H1 (cell line): ENCODE results near the gene GPRIN3. TPM values are rescaled to one million over a fixed set of nuclear protein-coding genes. Genes with fewer than 3 reads are reported as not detected.

Experiments
- CTCF ChIA-PET: fragments of 300-600 bp; sonication (Branson Sonifier 250); formaldehyde crosslinking; loops from one replicate; lab custom pipeline; 2021; ENCODE audit not compliant: partially characterized antibody; lab: Charles Lee
- POLR2A ChIA-PET: fragments of 300-600 bp; sonication (Branson Sonifier 250); formaldehyde crosslinking; loops from one replicate; lab custom pipeline; 2021; ENCODE audit warnings: inconsistent platforms; ENCODE audit not compliant: partially characterized antibody; lab: Charles Lee
- DNase-seq, 2 experiments: peaks; one replicate each; pipeline versions ENCODE4 v3.0.0 to v3.0.0-alpha.2; 2010 to 2022; ENCODE audit warnings: low spot score in 2 of 2, low read depth in 1 of 2, mixed read lengths in 1 of 2
- FAIRE-seq: peaks from 2 replicates; lab custom pipeline; 2011; peaks lifted over from hg19 to GRCh38; lab: Jason Lieb, UNC
- H2AFZ ChIP-seq: 2 replicates; pipeline ENCODE4 v1.8.1; 2012; ENCODE audit warnings: low read length, inconsistent platforms
- H2AK5ac ChIP-seq: 2 replicates; pipeline ENCODE4 v1.6.1; 2013; ENCODE audit warnings: low read depth, low read length
- H2BK120ac ChIP-seq: replicated peaks from 2 replicates; pipeline ENCODE3; 2013; ENCODE audit warnings: low read depth, low read length, inconsistent platforms
- H2BK12ac ChIP-seq: 2 replicates; pipeline ENCODE4 v1.6.1; 2013; ENCODE audit warnings: low read depth, low read length
- H2BK15ac ChIP-seq: 2 replicates; pipeline ENCODE4 v1.6.1; 2013; ENCODE audit warnings: low read length
- H2BK20ac ChIP-seq: 2 replicates; pipeline ENCODE4 v1.6.1; 2013; ENCODE audit warnings: low read length
- H2BK5ac ChIP-seq: 2 replicates; pipeline ENCODE4 v1.6.1; 2013; ENCODE audit warnings: low read depth, low read length
- H3K14ac ChIP-seq: 2 replicates; pipeline ENCODE4 v1.6.1; 2013; ENCODE audit warnings: inconsistent platforms; ENCODE audit not compliant: insufficient read length
- H3K18ac ChIP-seq: 2 replicates; pipeline ENCODE4 v1.6.1; 2013; ENCODE audit warnings: low read length; ENCODE audit errors: extremely low read depth
- H3K23ac ChIP-seq: 2 replicates; pipeline ENCODE4 v1.6.1; 2013; ENCODE audit warnings: inconsistent platforms; ENCODE audit not compliant: insufficient read length
- H3K23me2 ChIP-seq: 2 replicates; pipeline ENCODE4 v1.6.1; 2013; ENCODE audit warnings: low read depth, low read length
- H3K27ac ChIP-seq: 2 replicates; pipeline ENCODE4 v1.6.1; 2011; ENCODE audit warnings: low read depth, low read length, inconsistent platforms
- H3K27me3 ChIP-seq, 4 experiments: replicated peaks in 1 of 4; 1 replicate in 1 of 4; 2 replicates in 3 of 4; pipeline versions ENCODE4 v1.6.1 to v1.8.1; 2011 to 2013; ENCODE audit warnings: low read length in 3 of 4, mild to moderate bottlenecking in 3 of 4, inconsistent platforms in 2 of 4, mixed read lengths in 2 of 4, moderate library complexity in 1 of 4; ENCODE audit not compliant: control insufficient read depth in 3 of 4, insufficient read depth in 3 of 4; ENCODE audit errors: extremely low read depth in 1 of 4
- H3K36me3 ChIP-seq, 4 experiments: 2 replicates each; pipeline versions ENCODE4 v1.6.1 to v1.8.1; 2011 to 2013; ENCODE audit warnings: mild to moderate bottlenecking in 4 of 4, low read length in 3 of 4, moderate library complexity in 2 of 4, control low read depth in 1 of 4, inconsistent platforms in 1 of 4; ENCODE audit not compliant: insufficient read depth in 4 of 4, control insufficient read depth in 2 of 4
- H3K4ac ChIP-seq: replicated peaks from 2 replicates; pipeline ENCODE3; 2013; ENCODE audit warnings: low read length, low read depth, mixed read lengths, inconsistent platforms; ENCODE audit not compliant: insufficient read length
- H3K4me1 ChIP-seq, 4 experiments: replicated peaks in 1 of 4; 1 replicate in 1 of 4; 2 replicates in 3 of 4; pipeline versions ENCODE4 v1.6.1 to v1.8.1; 2011 to 2013; ENCODE audit warnings: low read length in 3 of 4, inconsistent platforms in 2 of 4, mixed read lengths in 1 of 4; ENCODE audit not compliant: insufficient read depth in 4 of 4, control insufficient read depth in 3 of 4
- H3K4me2 ChIP-seq, 2 experiments: 2 replicates each; pipeline versions ENCODE4 v1.6.1 to v1.8.1; 2011 to 2013; ENCODE audit warnings: low read depth in 2 of 2, low read length in 2 of 2, control low read depth in 1 of 2, inconsistent platforms in 1 of 2, mild to moderate bottlenecking in 1 of 2; ENCODE audit not compliant: insufficient read depth in 1 of 2
- H3K4me3 ChIP-seq, 4 experiments: fragments of 200-600, 300-600 bp in 1 of 4; sonication (generic), shearing (Covaris generic), sonication (Bioruptor Twin) in 1 of 4; 2 replicates each; pipeline versions ENCODE4 v1.5.1 to v1.8.1; 2011 to 2016; ENCODE audit warnings: low read length in 4 of 4, low read depth in 3 of 4, control low read depth in 2 of 4, inconsistent platforms in 2 of 4, mild to moderate bottlenecking in 2 of 4, mixed read lengths in 1 of 4, moderate library complexity in 1 of 4; ENCODE audit not compliant: insufficient read depth in 2 of 4; ENCODE audit errors: extremely low read depth in 1 of 4
- H3K56ac ChIP-seq: replicated peaks from 2 replicates; pipeline ENCODE3; 2013; ENCODE audit warnings: low read depth, mild to moderate bottlenecking, mixed read lengths, low read length, inconsistent platforms; ENCODE audit not compliant: insufficient read length
- H3K79me1 ChIP-seq: 2 replicates; pipeline ENCODE4 v1.6.1; 2013; ENCODE audit warnings: low read depth, low read length, control low read depth
- H3K79me2 ChIP-seq, 2 experiments: 2 replicates each; pipeline versions ENCODE4 v1.6.1 to v1.8.1; 2012 to 2013; ENCODE audit warnings: low read length in 2 of 2, mild to moderate bottlenecking in 2 of 2, inconsistent platforms in 1 of 2; ENCODE audit not compliant: insufficient read depth in 2 of 2, control insufficient read depth in 1 of 2
- H3K9ac ChIP-seq, 4 experiments: replicated peaks in 1 of 4; 1 replicate in 1 of 4; 2 replicates in 3 of 4; pipeline versions ENCODE4 v1.6.1 to v1.8.1; 2011 to 2013; ENCODE audit warnings: low read depth in 3 of 4, low read length in 3 of 4, control low read depth in 2 of 4, mild to moderate bottlenecking in 2 of 4, moderate library complexity in 2 of 4, inconsistent platforms in 1 of 4; ENCODE audit errors: extremely low read depth in 1 of 4
- H3K9me3 ChIP-seq, 2 experiments: 2 replicates each; pipeline versions ENCODE4 v1.6.1 to v1.8.1; 2012 to 2013; ENCODE audit warnings: mild to moderate bottlenecking in 2 of 2, moderate library complexity in 2 of 2, control low read depth in 1 of 2, inconsistent platforms in 1 of 2, low read depth in 1 of 2, low read length in 1 of 2, mixed read lengths in 1 of 2; ENCODE audit not compliant: insufficient read depth in 2 of 2
- H4K20me1 ChIP-seq, 2 experiments: replicated peaks in 1 of 2; 2 replicates each; pipeline versions ENCODE3 to v1.8.1; 2011 to 2013; ENCODE audit warnings: inconsistent platforms in 2 of 2, low read length in 2 of 2, mild to moderate bottlenecking in 1 of 2; ENCODE audit not compliant: insufficient read depth in 2 of 2, control insufficient read depth in 1 of 2
- H4K5ac ChIP-seq: 2 replicates; pipeline ENCODE4 v1.6.1; 2013; ENCODE audit warnings: low read length, low read depth, mixed read lengths, inconsistent platforms; ENCODE audit not compliant: insufficient read length
- H4K8ac ChIP-seq: 2 replicates; pipeline ENCODE4 v1.8.0; 2013; ENCODE audit warnings: mild to moderate bottlenecking, moderate library complexity, low read length, inconsistent platforms; ENCODE audit not compliant: insufficient read depth; ENCODE audit errors: extremely low read depth
- H4K91ac ChIP-seq: replicated peaks from 2 replicates; pipeline ENCODE3; 2013; ENCODE audit warnings: low read length, mixed read lengths, inconsistent platforms; ENCODE audit not compliant: insufficient read length
- ATF2 ChIP-seq: IDR thresholded peaks from 2 replicates; pipeline ENCODE4 v1.6.1; 2012; ENCODE audit warnings: low read length, inconsistent platforms
- CTBP2 ChIP-seq: IDR thresholded peaks from 2 replicates; pipeline ENCODE4 v1.7.0; 2011; ENCODE audit warnings: borderline replicate concordance, mild to moderate bottlenecking, moderate library complexity, mixed read lengths, low read length; ENCODE audit not compliant: insufficient read depth, insufficient read length
- FOSL1 ChIP-seq: IDR thresholded peaks from 2 replicates; pipeline ENCODE4 v1.6.1; 2011; ENCODE audit warnings: mild to moderate bottlenecking, low read depth, low read length, moderate library complexity; ENCODE audit not compliant: insufficient read depth
- GTF2F1 ChIP-seq: IDR thresholded peaks from 2 replicates; pipeline ENCODE4 v1.6.1; 2012; ENCODE audit warnings: low read depth, low read length, improper control_type of control experiment, borderline replicate concordance
- KDM1A ChIP-seq: fragments of 200-600, 300-600 bp; sonication (generic); IDR thresholded peaks from 2 replicates; pipeline ENCODE4 v1.7.1; 2016; ENCODE audit warnings: mild to moderate bottlenecking, low read length, borderline replicate concordance
- KDM5A ChIP-seq: fragments of 200-600 bp; IDR thresholded peaks from 2 replicates; pipeline ENCODE4 v1.7.1; 2012; ENCODE audit warnings: mild to moderate bottlenecking, low read length, inconsistent platforms, mixed read lengths
- POLR2A ChIP-seq, 2 experiments: IDR thresholded peaks; 1 replicate in 1 of 2; 2 replicates in 1 of 2; pipeline ENCODE4 v1.6.1; 2011; ENCODE audit warnings: low read depth in 2 of 2, low read length in 2 of 2, mild to moderate bottlenecking in 2 of 2; ENCODE audit errors: control extremely low read depth in 1 of 2
- RAD21 ChIP-seq, 2 experiments: IDR thresholded peaks in 1 of 2; conservative IDR thresholded peaks in 1 of 2; 2 replicates each; pipeline ENCODE4 v1.6.1; 2011; ENCODE audit warnings: low read depth in 2 of 2, low read length in 2 of 2, improper control_type of control experiment in 1 of 2, inconsistent platforms in 1 of 2, mild to moderate bottlenecking in 1 of 2, moderate library complexity in 1 of 2
- SP2 ChIP-seq: IDR thresholded peaks from 2 replicates; pipeline ENCODE4 v1.6.1; 2012; ENCODE audit warnings: mild to moderate bottlenecking, low read length, inconsistent platforms
- WGBS, 2 experiments: shearing (Covaris generic) in 1 of 2; methylation state at CpG; one replicate each; pipeline versions ENCODE4 v1.1.6 to v1.1.7; 2013 to 2015; ENCODE audit warnings: low lambda C conversion rate in 2 of 2, mixed read lengths in 2 of 2, inconsistent platforms in 1 of 2, low coverage in 1 of 2, missing lambda C conversion rate in 1 of 2; ENCODE audit not compliant: insufficient replicate concordance in 2 of 2, insufficient coverage in 1 of 2, insufficient read length in 1 of 2; ENCODE audit errors: extremely low coverage in 1 of 2, missing lambda C conversion rate in 1 of 2; 5-methylcytosine and 5-hydroxymethylcytosine counted together
- polyA plus RNA-seq, 7 experiments: library from polyadenylated mRNA; depleted of rRNA in 3 of 7; stranded (reverse) in 5 of 7; unstranded in 2 of 7; fragments of >200 nt in 5 of 7; fragments of 200-250 nt in 2 of 7; gene quantifications; 1 replicate in 5 of 7; 2 replicates in 1 of 7; 4 replicates in 1 of 7; pipeline versions ENCODE4 v1.2.1 to v1.2.3, GENCODE V29; 2011 to 2013; ENCODE audit warnings: missing spikeins in 2 of 7, mixed read lengths in 2 of 7
- total RNA-seq: library from RNA; stranded (reverse); fragmentation: NEBNext Ultra II Directional; extraction: Animal tissue kit (Norgen Biotek cat#: 25700); gene quantifications from 2 replicates; pipeline ENCODE4 v1.2.1, GENCODE V29; 2021
- TF ChIP-seq, protein P1 (sequence below): IDR thresholded peaks from 2 replicates; pipeline ENCODE4 v1.6.1; 2012; ENCODE audit warnings: inconsistent platforms

The GPRIN3 gene
- total and polyA plus RNA-seq, 2 of the 8 experiments (the other 6 are each of a cell fraction or from before 2014, with no cell fraction given): 0.17 to 1.4 TPM

- no peak overlapping the region for H3K4me3 ChIP-seq
- no peak overlapping the region for H3K9ac ChIP-seq
- no peak overlapping the region for H3K56ac ChIP-seq
- H3K79me1 ChIP-seq: no peaks in the 10 kb centered on the region
- H3K27ac ChIP-seq: no peak overlapping the region
- ChIA-PET CTCF (interaction anchor here (1.1 kb wide), 1 partner anchor 12 kb away, joined by 3 read pairs; no protein-coding TSS in a partner anchor), POLR2A (no interaction called here)
- H2BK120ac ChIP-seq: no peak overlapping the region
- H3K9me3 ChIP-seq: no peaks in the 10 kb centered on the region
- H2AK5ac ChIP-seq: no peak overlapping the region
- FAIRE-seq (no peak), DNase-seq (no peak)
- no peak overlapping the region for H3K18ac ChIP-seq
- no peak overlapping the region for H4K91ac ChIP-seq
- H2AFZ ChIP-seq: no peak overlapping the region
- H3K4me2 ChIP-seq: no peak overlapping the region
- no peak overlapping the region for H2BK12ac ChIP-seq
- H4K20me1 ChIP-seq: no peaks in the 10 kb centered on the region
- H3K4me1 ChIP-seq: no peaks in the 10 kb centered on the region
- H2BK15ac ChIP-seq: no peak overlapping the region
- no peaks in the 10 kb centered on the region for H3K23me2 ChIP-seq
- no peak for TF ChIP-seq KDM1A
- TF ChIP-seq, protein P1, sequence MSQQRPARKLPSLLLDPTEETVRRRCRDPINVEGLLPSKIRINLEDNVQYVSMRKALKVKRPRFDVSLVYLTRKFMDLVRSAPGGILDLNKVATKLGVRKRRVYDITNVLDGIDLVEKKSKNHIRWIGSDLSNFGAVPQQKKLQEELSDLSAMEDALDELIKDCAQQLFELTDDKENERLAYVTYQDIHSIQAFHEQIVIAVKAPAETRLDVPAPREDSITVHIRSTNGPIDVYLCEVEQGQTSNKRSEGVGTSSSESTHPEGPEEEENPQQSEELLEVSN: no peak
- no peak for TF ChIP-seq FOSL1
- TF ChIP-seq GTF2F1: no peak
- no peak for TF ChIP-seq CTBP2
- no peak for TF ChIP-seq RAD21 (IDR thresholded peaks at IDR 0.05 in 1 of 2, conservative IDR thresholded peaks at IDR 0.05 in 1 of 2; ENCODE audit: low read depth in 2 of 2, low read length in 2 of 2)
- no peak for TF ChIP-seq KDM5A
- TF ChIP-seq ATF2: no peak
- no peak for TF ChIP-seq SP2
- TF ChIP-seq POLR2A (IDR thresholded peaks at IDR 0.05; ENCODE audit: control extremely low read depth in 1 of 2, low read depth in 2 of 2, low read length in 2 of 2): no peak
- no peak overlapping the region for H3K23ac ChIP-seq
- no peak overlapping the region for H3K4ac ChIP-seq
- H4K5ac ChIP-seq: no peak overlapping the region
- H2BK5ac ChIP-seq: no peak overlapping the region
- no peak overlapping the region for H3K14ac ChIP-seq
- no peak overlapping the region for H2BK20ac ChIP-seq
- WGBS, 2 experiments: 97% methylated on average over 3 of the region's 3 CpGs; no CpG with 5 or more reads in 1 of the 2 experiments
- H3K79me2 ChIP-seq: no peaks in the 10 kb centered on the region
- H3K27me3 ChIP-seq: no peaks in the 10 kb centered on the region
- no peak overlapping the region for H4K8ac ChIP-seq
- H3K36me3 ChIP-seq: no peaks in the 10 kb centered on the region
Observed at GRCh38 chr4:89267846-89268245, 39.8 kb downstream of the GPRIN3 start.
